GM19397 (cell line): Measurements from ENCODE around the gene ZRANB3.
"Not testable (repeated sequence)": the region's sequence is repeated elsewhere in the genome, so short reads cannot be mapped to it uniquely, and the experiment has no call there.

ENCODE experiments used
- ATAC-seq: cut with Tn5 transposase; IDR thresholded peaks from one replicate; pipeline ENCODE4 v1.9.1; 2021; ENCODE audit warnings: mild to moderate bottlenecking, moderate library complexity; ENCODE audit not compliant: unreplicated experiment

Gene ZRANB3

DNA sequence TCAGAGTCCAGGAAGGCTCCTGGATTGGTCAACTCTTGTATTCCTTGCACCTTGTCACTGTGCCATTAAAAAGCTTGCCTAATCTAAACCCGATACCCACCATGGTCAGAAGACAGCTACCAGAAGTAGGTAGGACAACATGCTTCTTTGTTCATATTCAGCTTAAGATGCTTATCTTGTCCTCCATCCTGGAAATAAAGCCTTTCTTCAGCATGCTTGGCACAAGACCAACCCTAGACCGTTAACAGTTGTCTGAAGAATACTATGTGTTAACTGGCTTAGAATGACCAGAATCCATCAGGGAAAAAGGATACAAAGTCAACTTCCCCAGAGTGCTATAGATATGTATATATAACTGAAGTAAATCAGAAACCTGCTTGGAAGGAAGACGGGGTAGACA lies 193.9 kb downstream of the ZRANB3 start:
- no peak for ATAC-seq

DNA sequence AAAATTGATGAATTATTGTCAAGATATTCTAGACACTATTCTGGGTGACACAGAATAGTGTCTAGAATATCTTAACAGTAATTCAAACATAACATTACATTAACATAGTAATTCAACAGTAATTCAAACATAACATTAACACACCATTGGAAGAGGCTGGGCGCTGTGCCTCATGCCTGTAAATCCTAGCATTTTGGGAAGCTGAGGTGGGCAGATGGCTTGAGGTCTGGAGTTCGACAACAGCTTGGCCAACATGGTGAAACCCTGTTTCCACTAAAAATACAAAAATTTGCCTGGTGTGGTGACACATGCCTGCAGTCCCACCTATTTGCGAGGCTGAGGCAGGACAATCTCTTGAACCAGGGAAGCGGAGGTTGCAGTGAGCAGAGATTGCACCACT lies 195.8 kb downstream of the ZRANB3 start:
- ATAC-seq, result no peak

DNA sequence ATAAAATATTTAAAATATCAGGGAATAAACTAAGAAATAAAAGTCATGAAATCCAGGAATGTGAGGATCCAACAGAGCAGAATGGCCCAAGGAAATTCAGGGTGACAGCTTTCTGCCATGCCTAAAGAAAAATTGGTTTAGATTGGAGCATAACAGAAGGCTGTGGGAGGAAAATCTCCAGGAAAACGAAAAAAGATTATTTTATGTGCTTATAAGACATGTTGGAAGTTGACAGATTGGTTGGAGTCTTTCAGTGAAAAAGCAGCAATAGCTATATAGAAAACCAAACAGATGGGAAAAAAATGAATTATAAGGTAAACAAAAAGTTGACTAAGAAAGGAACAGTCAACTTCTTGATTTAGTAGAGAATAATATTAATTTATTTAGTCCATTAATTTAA lies 203.9 kb downstream of the ZRANB3 start:
- ATAC-seq, result no peak

DNA sequence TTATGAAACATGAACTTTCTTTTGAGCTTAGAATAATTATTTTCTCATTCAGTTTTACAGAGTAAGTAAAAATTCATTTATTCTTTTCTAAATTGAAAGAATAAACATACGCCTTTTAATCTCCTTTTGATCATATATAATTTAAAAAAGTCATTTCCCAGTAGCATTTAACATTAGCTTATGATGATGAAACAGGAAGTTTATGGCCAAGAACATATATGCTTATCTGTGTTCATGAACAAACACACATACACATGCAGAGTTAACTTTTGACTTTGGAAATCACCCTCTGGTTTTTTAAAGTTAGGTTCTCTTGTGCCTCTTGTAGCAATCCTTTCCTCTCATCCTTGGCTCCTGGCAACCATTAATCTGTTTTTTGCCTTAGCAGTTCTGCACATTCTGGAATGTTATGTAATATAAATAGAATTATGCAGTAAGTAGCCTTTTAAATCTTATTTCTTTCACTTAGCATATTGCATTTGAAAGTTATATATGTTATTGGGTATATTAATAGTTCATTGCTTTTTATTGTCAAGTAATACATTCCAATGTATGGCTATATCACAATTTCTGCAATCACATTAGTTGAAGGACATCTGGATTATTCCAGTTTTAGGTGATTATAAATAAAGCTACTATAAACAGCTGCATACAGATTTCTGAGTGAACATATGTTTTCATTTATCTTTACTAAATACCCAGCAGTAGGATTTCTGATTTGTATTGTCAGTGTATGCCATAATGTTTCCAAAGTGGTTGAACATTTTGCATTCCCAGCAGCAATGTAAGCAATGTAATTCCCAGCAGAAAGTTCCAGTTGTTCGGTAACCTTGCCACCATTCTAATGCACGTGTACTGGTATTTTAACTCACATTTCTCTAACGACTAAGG lies 210.3 kb downstream of the ZRANB3 start:
- no peak for ATAC-seq

DNA sequence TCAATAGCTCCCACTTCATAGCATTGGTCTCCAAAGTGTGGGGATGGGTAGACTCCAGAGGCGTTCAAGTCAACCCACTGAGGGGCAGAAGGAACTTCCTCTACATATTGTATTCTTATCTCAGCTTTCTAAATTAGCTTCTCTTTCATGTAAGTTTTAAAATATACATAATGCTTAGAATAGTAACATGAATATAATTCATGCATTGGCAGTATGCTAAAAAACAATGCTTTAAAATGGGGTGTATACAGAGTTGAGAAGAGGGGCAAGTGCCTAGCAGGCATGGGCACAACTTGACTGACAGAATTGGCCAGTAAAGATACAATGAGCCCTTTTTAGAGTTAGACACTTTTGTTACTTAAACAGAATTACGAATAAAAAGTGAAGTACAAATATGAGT lies 212.2 kb downstream of the ZRANB3 start:
- ATAC-seq, result no peak

DNA sequence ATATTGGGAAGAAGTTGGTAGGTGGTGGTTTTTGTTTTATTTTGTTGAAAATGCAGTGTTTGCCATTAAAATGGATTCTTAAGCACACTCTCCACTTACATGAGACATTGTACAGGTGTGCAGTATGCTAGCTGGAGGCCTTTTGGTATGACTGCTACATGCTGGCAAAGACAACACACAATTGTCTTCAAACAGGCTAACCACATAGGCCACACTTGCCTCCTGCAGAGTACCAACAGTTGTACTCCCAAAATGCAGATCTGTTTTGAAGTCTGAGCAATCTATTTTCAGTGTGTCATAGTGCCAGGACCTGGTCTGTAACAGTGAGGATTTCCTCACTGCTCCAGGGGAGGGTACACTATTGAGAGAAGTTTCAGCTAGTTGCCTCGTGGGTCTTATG lies 213.6 kb downstream of the ZRANB3 start:
- ATAC-seq, result no peak

DNA sequence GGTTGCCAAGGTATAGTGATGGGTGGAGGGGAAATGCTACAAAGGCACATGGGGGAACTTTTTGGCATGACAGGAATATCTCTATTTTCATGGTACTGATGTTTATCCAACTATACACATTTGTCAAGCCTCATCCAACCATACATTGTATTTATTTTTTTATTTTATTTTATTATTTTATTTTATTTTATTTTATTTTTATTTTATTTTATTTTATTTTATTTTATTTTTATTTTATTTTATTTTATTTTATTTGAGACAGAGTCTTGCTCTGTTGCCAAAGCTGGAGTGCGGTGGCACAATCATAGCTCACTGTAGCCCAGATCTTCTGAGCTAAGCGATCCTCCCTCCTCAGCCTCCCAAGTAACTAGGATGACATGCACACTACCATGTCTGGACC lies 219.1 kb downstream of the ZRANB3 start:
- no peak for ATAC-seq

DNA sequence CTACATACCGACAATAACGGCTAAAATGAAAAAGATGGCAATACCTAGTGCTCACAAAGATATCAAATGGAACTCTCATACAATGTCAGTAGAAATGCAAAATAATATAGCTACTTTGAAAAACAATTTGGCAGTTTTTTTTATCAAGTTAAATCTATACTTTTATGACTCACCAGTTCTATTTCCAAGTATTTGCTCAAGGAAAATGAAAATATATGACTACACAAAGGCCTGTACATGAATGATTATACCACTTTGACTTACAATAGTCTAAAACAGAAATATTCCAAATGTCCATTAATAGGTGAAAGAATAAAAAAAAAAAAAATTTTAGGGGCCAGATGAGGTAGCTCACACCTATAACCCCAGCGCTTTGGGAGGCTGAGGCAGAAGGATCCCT lies 219.8 kb downstream of the ZRANB3 start:
- no peak for ATAC-seq

DNA sequence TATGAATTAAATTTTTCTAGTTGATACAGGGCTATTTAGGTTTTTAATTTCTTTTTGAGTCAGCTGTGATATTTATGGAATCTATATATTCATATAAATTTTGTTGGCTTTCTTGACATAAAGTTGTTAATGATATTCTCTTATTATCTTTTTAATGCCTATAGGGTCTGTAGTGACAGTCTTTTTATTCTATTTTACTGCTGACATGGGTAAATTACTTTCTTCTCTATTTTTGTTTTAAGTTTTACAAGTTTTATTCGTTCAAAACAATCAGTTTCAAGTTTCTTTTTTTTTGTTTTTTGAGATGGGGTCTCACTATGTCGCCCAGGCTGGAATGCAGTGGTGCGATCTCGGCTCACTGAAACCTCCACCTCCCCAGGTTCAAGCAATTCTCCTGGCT lies 226.3 kb downstream of the ZRANB3 start:
- no peak for ATAC-seq

DNA sequence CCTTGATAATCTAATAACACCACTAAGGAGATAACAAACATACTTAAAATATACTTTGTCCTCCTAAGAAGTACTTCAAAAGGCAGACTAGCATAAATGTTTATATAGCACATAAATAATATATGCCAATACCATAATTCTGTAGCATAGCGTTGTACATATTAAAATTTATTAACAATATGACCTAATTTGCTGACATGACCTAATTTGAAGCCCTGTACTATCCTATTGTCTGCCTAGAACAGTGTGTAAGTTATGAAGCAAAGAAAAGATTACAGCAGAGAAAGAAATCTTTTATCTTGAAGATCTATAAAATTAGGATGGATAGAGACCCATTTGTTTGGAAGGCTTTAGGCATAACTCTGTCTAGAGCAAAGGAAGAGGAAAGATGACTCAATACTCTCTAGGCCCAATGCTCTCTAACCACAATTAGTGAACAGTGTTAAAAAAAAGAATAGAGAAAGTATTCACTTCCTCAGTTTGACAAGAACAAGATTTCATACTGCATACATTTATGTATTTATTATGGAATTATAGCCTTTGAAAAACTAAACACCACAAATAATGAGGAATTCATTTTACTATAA lies 231.3 kb downstream of the ZRANB3 start:
- ATAC-seq, result no peak

DNA sequence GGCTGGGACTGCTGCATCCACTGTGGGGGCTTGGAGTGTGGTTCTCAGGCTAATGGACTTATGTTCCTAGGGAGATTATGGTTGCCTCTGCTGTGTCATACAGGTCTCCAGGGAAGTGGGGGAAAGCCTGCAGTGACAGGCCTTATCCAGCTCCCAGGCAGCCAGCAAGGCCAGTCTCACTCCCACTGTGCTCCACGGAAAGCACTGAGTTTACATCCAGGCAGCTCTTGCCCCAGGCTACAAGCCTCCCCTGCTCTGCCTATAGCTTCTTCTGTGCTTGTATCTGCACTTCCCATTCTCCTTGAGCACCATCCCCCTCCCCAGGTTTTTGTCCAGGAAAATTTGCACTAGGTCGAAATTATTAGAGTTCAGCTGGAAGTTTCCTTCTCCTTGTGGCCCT lies 231.9 kb downstream of the ZRANB3 start:
- ATAC-seq, result no peak

DNA sequence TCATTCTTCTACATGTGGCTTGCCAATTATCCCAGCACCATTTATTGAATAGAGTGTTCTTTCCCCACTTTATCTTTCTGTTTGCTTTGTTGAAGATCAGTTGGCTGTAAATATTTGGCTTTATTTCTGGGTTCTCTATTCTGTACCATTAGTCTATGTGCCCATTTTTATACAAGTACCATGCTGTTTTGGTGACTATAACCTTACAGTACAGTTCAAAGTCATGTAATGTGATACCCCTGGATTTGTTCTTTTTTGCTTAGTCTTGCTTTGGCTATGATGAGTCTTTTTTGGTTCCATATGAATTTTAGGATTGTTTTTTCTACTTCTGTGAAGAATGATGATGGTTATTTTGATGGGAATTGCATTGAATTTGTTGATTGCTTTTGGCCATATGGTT lies 243.9 kb downstream of the ZRANB3 start:
- not testable (repeated sequence) for ATAC-seq

DNA sequence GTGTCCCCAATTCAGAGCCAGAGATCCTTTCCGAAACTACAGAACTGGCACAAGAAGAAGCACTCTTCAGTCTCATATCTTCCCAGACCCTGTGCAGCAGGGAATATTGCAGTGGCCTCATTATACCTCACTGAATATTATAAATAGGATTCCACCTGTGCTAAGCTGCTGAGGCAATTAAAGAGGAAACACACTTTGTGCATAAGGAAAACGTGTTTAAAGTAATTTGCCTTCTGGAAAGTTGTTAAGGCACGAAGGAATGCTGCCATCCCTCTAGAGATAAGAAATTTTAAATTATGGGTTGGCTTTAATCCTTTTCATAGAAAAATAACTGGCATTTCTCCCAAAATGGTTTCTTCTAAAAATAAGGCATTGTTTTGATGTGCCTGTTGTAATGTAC lies 245.6 kb downstream of the ZRANB3 start:
- no peak for ATAC-seq

DNA sequence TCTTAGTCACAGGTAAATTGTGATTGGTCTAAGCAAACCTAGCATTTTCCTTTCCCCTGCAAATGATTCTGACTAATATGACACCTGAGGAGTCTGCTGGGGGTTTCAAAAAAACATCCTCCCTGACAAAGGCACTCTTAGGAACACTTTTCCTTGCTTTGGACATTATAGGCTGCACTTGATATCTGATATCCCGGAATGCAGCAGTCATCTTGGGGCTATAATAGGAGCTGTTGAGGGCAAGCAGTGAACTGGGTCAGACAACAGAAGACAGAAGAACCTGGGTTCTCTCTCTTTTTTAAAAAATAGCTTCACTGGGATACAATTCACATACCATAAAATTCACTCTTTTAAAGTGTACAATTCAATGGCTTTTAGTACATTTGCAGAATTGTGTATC lies 249.6 kb downstream of the ZRANB3 start:
- ATAC-seq, result no peak

DNA sequence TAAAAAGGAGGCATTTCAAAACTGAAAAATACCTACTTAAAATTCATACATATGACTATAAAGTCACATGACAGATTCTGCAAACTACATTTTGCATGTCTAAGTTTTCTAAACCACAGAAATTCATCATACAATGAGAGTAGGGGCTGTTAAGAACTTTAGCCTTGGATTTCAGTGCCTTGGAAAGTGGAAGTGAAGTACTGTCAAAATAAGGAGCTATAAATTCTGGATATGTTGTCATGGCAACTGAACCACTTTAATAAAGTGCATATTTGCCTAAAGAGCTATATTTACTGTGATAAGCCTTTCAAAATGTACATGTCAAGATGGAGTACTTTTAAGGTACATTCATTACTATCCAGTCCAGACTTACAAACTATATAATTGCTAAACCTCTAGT lies 251.8 kb downstream of the ZRANB3 start:
- ATAC-seq, result no peak

DNA sequence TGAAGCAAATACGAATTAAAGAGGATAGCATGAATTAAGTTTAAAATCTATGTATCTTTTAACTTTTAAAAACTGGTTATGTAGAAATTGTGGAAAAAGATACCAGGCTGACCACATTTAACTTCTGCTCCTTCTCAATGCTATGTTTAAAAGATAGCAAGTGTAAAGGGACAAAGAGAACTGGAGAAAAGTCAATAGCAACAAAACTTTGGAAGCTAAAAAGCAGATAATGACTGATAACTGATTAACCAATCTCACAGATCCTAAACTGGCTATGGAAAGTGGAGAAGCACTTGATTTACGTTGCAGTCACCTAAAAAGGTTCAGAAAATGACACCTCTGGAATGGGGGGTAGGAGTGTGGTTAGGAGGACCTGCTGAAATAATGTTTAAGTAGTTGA lies 254.5 kb downstream of the ZRANB3 start:
- no peak for ATAC-seq

DNA sequence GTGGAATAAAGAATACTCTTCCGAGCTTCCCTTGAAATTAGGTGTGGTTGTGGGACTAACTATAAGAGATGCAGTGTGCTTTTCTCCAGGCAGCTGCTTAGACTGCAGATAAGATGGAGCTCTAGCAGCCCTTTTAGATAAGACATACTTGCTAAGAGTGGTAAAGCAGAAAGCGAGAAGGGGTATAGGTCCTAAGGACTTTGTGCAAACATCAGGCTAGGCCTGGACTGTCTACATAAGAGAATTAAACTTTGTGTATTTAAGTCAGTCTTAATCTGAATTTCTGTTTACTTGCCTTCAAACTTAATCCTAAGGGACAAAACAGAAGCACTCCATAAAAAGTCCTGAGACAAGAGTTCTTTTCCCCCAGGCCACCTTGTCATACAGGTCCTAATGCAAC lies 260.0 kb downstream of the ZRANB3 start:
- no peak for ATAC-seq

DNA sequence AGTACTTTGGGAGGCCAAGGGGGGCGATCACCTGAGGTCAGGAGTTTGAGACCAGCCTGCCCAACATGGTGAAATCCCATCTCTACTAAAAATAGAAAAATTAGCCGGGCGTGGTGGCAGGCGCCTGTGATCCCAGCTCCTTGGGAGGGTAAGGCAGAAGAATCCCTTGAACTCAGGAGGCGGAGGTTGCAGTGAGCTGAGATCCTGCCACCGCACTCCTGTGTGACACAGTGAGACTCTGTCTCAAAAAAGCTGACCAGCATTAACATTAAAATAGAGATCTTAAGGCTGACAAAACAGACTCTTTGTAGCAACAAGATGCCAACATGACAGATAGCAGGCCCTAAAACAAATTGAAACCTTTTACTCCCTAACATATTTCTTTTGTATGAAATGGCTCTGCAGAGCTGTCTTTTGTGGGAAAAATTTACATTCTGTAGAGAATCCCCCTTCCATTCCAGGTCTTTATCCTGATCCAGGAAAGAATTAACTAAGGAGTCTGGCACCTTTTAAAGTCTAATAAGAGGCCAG lies 265.0 kb downstream of the ZRANB3 start:
- no peak for ATAC-seq

DNA sequence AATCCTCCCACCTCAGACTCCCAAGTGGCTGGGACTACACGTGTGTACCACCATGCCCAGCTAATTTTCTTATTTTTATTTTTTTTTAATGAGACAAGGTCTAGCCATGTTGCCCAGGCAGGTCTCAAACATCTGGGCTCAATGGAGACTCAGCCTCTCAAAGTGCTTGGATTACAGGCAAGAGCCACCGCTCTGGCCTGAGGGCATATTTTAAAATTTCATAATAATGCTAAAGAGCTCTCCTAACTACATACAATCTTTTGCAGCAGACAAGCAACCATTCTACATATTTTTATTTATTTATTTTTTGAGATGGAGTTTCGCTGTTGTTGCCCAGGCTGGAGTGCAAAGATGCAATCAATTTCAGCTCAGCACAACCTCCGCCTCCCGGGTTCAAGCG lies 271.9 kb downstream of the ZRANB3 start:
- no peak for ATAC-seq

DNA sequence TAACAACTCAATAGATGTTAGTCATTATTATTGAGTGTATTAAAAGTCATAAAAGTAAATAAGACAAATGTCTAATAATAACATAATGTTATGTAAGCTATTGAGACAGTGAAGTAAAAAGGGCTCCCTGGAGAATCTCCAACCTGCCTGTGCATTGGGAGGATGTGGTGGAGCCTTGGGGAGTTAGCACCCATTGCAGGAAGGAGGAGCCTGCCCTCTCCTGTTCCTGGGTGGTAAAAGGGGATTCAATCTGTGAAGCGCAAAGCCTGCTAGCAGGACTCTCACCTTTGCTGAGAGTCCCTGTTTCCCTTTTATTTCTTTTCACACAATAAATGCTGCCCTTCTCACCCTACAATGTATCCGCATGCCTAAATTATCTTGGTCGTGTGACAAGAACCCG lies 272.8 kb downstream of the ZRANB3 start:
- no peak for ATAC-seq

DNA sequence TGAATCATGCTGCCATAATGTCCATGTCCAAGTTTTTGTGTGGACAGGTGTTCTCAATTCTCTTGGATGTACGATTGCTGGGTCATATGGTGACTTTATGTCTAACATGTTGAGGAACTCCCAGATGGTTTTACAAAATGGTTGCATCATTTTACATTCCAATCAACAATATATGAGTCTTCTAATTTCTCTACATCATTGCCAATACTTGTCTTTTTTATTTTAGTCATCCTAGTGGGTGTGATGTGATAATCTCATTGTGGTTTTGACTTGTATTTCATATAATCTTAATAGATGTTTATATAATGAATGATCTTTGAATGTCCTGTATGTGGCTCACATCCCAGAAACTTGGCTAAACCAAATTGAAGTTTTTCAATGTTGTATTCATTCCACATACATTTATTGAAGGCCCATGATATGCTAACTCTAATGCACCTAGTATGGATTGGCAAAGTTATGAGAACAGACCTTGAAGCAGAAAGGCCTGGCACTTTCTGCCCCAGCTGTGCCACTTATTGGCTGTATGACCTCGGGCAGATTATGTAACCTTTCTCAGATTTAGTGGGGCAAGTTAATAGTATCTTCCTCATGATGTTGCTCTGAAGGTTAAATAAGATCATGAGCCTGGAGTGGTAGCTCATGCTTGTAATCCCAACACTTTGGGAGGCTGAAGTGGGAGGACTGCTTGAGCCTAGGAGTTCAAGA lies 273.5 kb downstream of the ZRANB3 start:
- ATAC-seq, result no peak
